Esophagus squamous epithelium (tissue), 5 donors: ENCODE measurements around the gene SRPK3. TPM values are rescaled to one million over a fixed set of nuclear protein-coding genes. Genes with fewer than 3 reads are reported as not detected.
"Not testable (repeated sequence)": the region's sequence is repeated elsewhere in the genome, so short reads cannot be mapped to it uniquely, and the experiment has no call there.

Experiments used
- DNase-seq: peaks from one replicate; lab custom pipeline; 2025; lab: John Stamatoyannopoulos, UW
- H3K27ac ChIP-seq, 4 donors: fragments of 200-600 bp; sonication (generic); one replicate each; pipeline ENCODE4 v1.5.1; 2016 to 2019; ENCODE audit warnings: mild to moderate bottlenecking in 1 of 4
- H3K27me3 ChIP-seq, 4 donors: fragments of 200-600 bp; sonication (generic); 1 replicate in 3 of 4; 2 replicates in 1 of 4; pipeline versions ENCODE4 v1.5.1 to v1.6.0; 2017 to 2021; ENCODE audit warnings: antibody characterized with exemption in 1 of 4
- H3K36me3 ChIP-seq, 3 donors: fragments of 200-600 bp; sonication (generic); one replicate each; pipeline ENCODE4 v1.5.1; 2016 to 2019
- H3K4me1 ChIP-seq, 3 donors: fragments of 200-600 bp; sonication (generic); one replicate each; pipeline ENCODE4 v1.5.1; 2017 to 2019
- H3K4me3 ChIP-seq, 4 donors: fragments of 200-600 bp; sonication (generic); 1 replicate in 3 of 4; 2 replicates in 1 of 4; pipeline ENCODE4 v1.5.1; 2016 to 2019; ENCODE audit warnings: mild to moderate bottlenecking in 2 of 4, moderate library complexity in 1 of 4
- H3K9me3 ChIP-seq, 3 donors: fragments of 200-600 bp; sonication (generic); one replicate each; pipeline ENCODE4 v1.5.1; 2016 to 2019
- POLR2A ChIP-seq, 4 donors: fragments of 450-650 bp; IDR thresholded peaks; one replicate each; pipeline ENCODE4 v1.6.1; 2017; ENCODE audit warnings: antibody characterized with exemption in 4 of 4, mild to moderate bottlenecking in 4 of 4, moderate library complexity in 3 of 4
- WGBS, 2 donors: methylation state at CpG; one replicate each; pipeline ENCODE4 v1.1.5; 2018; 5-methylcytosine and 5-hydroxymethylcytosine counted together
- intact Hi-C: fragments of 100-400 bp; cut with DNase I; formaldehyde crosslinking; loops from one replicate; pipeline ENCODE4 v1.15.0; 2022
- total RNA-seq, 4 donors: library from RNA; depleted of rRNA; stranded (reverse); fragments of >200 nt; gene quantifications; one replicate each; pipeline ENCODE4 v1.1.0, GENCODE V29; 2016
- TF ChIP-seq, protein P1 (sequence below), 6 experiments: fragments of 450-650 bp in 4 of 6; fragments of 200-600 bp in 2 of 6; sonication (generic) in 2 of 6; IDR thresholded peaks; one replicate each; pipeline ENCODE4 v1.5.1; 2016 to 2019; ENCODE audit warnings: antibody characterized with exemption in 6 of 6, mild to moderate bottlenecking in 4 of 6, moderate library complexity in 4 of 6
- donor health status: DM: yes; HTN: yes; CAD: no.

Gene SRPK3
- total RNA-seq, 4 donors from 2014 or later: 0.09 to 0.38 (median 0.15) TPM; not detected in 1

DNA sequence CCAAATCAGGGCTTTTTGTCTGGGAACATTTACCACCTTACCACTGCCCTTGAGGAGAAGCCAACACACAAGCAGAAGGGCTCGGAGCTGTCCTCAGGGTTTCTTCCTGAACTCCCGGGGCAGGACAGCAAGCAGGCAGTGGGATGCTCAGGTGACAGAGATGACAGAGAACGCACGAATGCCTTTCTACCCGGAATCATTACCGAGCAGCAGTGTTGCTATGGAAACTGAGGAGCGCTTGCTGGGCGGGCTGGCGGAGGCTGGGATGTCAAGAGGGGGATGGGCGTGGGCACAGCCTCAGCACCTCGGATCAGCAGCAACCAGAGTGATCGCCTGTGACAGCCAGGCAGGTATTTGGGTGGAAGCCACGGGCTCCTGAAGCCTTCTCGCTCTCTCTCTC, 31.4 kb downstream of the SRPK3 start:
- Histone ChIP-seq H3K4me1 (peaks cover 0 to 4% (median 2%) of the 10 kb centered on the region in 3 donors), H3K9me3 (no peaks in the 10 kb centered on the region), H3K27me3 (no peaks in the 10 kb centered on the region), H3K27ac (no peak overlapping the region), H3K36me3 (no peaks in the 10 kb centered on the region), H3K4me3 (no peak overlapping the region)
- WGBS, 2 donors: 80% methylated on average over 1 of the region's 14 CpGs; no CpG with 5 or more reads in 1 of the 2 donors
- TF ChIP-seq, protein P1, sequence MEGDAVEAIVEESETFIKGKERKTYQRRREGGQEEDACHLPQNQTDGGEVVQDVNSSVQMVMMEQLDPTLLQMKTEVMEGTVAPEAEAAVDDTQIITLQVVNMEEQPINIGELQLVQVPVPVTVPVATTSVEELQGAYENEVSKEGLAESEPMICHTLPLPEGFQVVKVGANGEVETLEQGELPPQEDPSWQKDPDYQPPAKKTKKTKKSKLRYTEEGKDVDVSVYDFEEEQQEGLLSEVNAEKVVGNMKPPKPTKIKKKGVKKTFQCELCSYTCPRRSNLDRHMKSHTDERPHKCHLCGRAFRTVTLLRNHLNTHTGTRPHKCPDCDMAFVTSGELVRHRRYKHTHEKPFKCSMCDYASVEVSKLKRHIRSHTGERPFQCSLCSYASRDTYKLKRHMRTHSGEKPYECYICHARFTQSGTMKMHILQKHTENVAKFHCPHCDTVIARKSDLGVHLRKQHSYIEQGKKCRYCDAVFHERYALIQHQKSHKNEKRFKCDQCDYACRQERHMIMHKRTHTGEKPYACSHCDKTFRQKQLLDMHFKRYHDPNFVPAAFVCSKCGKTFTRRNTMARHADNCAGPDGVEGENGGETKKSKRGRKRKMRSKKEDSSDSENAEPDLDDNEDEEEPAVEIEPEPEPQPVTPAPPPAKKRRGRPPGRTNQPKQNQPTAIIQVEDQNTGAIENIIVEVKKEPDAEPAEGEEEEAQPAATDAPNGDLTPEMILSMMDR (IDR thresholded peaks at IDR 0.05): no peak
- TF ChIP-seq POLR2A (IDR thresholded peaks at IDR 0.05): no peak
- no peak for DNase-seq
- intact Hi-C loops: loop anchor here (10.0 kb wide), 1 partner anchor 63 kb away; no protein-coding TSS in a partner anchor

DNA sequence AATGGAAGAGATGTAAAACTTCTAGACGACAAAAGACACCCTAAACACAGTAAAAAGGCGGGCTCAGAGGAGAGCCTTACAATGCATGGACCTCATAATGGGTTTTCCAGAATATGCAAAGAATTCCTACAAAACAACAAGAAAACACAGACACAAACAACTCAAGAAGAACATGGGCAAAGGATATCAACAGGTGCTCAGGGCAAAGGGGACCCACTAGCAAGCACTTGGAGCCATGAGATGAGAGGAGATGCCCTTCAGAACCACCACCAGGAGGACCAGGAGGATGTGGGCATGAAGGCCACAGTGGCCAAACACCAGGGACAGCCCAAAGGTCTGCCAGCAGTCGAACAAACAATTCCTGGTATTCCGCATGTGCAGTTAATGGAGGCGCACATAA, 32.3 kb downstream of the SRPK3 start:
- intact Hi-C loops: loop anchor here (10.0 kb wide), 1 partner anchor 62 kb away; no protein-coding TSS in a partner anchor
- Histone ChIP-seq H3K4me3 (no peak overlapping the region), H3K27ac (no peak overlapping the region), H3K9me3 (no peaks in the 10 kb centered on the region), H3K4me1 (no peaks in the 10 kb centered on the region), H3K36me3 (no peaks in the 10 kb centered on the region), H3K27me3 (no peaks in the 10 kb centered on the region)
- WGBS, 2 donors: 86 to 93% methylated on average over 3 to 5 of the region's 5 CpGs
- TF ChIP-seq, protein P1 (IDR thresholded peaks at IDR 0.05): no peak
- no peak for TF ChIP-seq POLR2A (IDR thresholded peaks at IDR 0.05)
- DNase-seq: no peak

- 65 to 70% methylated on average over 2 to 11 of the region's 19 CpGs for WGBS, 2 donors
- Histone ChIP-seq H3K9me3 (no peaks in the 10 kb centered on the region), H3K27me3 (peaks cover 0 to 6% (median 0%) of the 10 kb centered on the region in 4 donors), H3K4me1 (peaks cover 0 to 14% (median 0%) of the 10 kb centered on the region in 3 donors), H3K36me3 (no peaks in the 10 kb centered on the region), H3K4me3 (no peak overlapping the region), H3K27ac (no peak overlapping the region)
- intact Hi-C loops: loop anchor here (10.0 kb wide), 1 partner anchor 60 kb away; no protein-coding TSS in a partner anchor
- DNase-seq: no peak
- TF ChIP-seq, protein P1 (IDR thresholded peaks at IDR 0.05): no peak
- TF ChIP-seq POLR2A (IDR thresholded peaks at IDR 0.05): no peak
Measured at GRCh38 chrX:153814591-153815315, 33.9 kb downstream of the SRPK3 start.

- Histone ChIP-seq H3K36me3 (no peaks in the 10 kb centered on the region), H3K27ac (no peak overlapping the region), H3K27me3 (peaks cover 0 to 8% (median 0%) of the 10 kb centered on the region in 4 donors), H3K4me1 (peaks cover 0 to 14% (median 0%) of the 10 kb centered on the region in 3 donors), H3K9me3 (no peaks in the 10 kb centered on the region), H3K4me3 (no peak overlapping the region)
- no peak for DNase-seq
- TF ChIP-seq, protein P1 (IDR thresholded peaks at IDR 0.05): no peak
- no peak for TF ChIP-seq POLR2A (IDR thresholded peaks at IDR 0.05)
- WGBS, 2 donors: 81 to 86% methylated on average over 24 to 25 of the region's 25 CpGs
- intact Hi-C loops: loop anchor here (10.0 kb wide), 1 partner anchor 58 kb away; no protein-coding TSS in a partner anchor
Measured at GRCh38 chrX:153816831-153817690, 36.2 kb downstream of the SRPK3 start.

DNA sequence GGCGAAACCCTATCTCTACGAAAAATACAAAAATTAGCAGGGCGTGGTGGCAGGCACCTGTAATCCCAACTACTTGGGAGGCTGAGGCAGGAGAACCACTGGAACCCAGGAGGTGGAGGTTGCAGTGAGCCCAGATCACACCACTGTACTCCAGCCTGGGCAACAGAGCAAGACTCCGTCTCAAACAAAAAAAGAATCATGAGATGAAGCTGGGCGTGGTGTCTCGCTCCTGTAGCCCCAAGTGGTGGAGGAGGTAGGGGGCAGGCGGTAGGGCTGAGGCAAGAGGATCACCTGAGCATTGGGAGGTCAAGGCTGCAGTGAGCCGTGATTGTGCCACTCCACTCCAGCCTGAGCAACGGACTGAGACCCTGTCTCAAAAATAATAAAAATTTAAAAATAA, 37.2 kb downstream of the SRPK3 start:
- peaks cover 0 to 14% (median 0%) of the 10 kb centered on the region in 3 donors for H3K4me1 ChIP-seq
- not testable (repeated sequence) for H3K36me3 ChIP-seq, H3K27me3 ChIP-seq, DNase-seq, H3K4me3 ChIP-seq, H3K9me3 ChIP-seq, H3K27ac ChIP-seq
- intact Hi-C loops: loop anchor here (10.0 kb wide), 1 partner anchor 57 kb away; no protein-coding TSS in a partner anchor
- 84 to 88% methylated on average over 6 of the region's 9 CpGs for WGBS, 2 donors
